Heart right ventricle (tissue), 16 donors: ENCODE results near the gene TRAPPC6A. TPM values are rescaled to one million over a fixed set of nuclear protein-coding genes. Genes with fewer than 3 reads are reported as not detected.

ENCODE experiments used
- ATAC-seq, 8 donors: fragments of 200-7000 bp; cut with Tn5 transposase; one replicate each; pipeline ENCODE4 v1.9.1; 2020; ENCODE audit warnings: mild to moderate bottlenecking in 8 of 8, moderate library complexity in 8 of 8, moderate number of reproducible peaks in 1 of 8
- DNase-seq, 2 donors: peaks; one replicate each; pipeline ENCODE4 v3.0.0-alpha.2; 2020
- H3K27ac ChIP-seq, 10 donors: fragments of 200-600 bp; sonication (generic) in 2 of 10; one replicate each; pipeline versions ENCODE4 v1.5.0 to v1.8.0; 2020 to 2022; ENCODE audit warnings: mild to moderate bottlenecking in 3 of 10
- H3K27me3 ChIP-seq, 7 donors: fragments of 200-600 bp; one replicate each; pipeline ENCODE4 v1.8.0; 2021 to 2022; ENCODE audit warnings: mild to moderate bottlenecking in 2 of 7
- H3K36me3 ChIP-seq, 9 donors: fragments of 200-600 bp; sonication (generic) in 1 of 9; one replicate each; pipeline versions ENCODE4 v1.5.0 to v1.8.0; 2020 to 2022; ENCODE audit warnings: mild to moderate bottlenecking in 2 of 9
- H3K4me1 ChIP-seq, 9 donors: fragments of 200-600 bp; sonication (generic) in 1 of 9; one replicate each; pipeline versions ENCODE4 v1.5.0 to v1.8.0; 2020 to 2022; ENCODE audit warnings: mild to moderate bottlenecking in 4 of 9
- H3K4me3 ChIP-seq, 10 donors: fragments of 200-600 bp; sonication (generic) in 2 of 10; one replicate each; pipeline versions ENCODE4 v1.5.0 to v1.8.0; 2020 to 2022; ENCODE audit warnings: mild to moderate bottlenecking in 7 of 10, moderate library complexity in 2 of 10
- H3K9me3 ChIP-seq, 11 donors: fragments of 200-600 bp in 10 of 11; sonication (generic) in 2 of 11; one replicate each; pipeline versions ENCODE4 v1.5.0 to v1.8.0; 2013 to 2022; ENCODE audit warnings: mild to moderate bottlenecking in 2 of 11, control low read depth in 1 of 11, moderate library complexity in 1 of 11
- CTCF ChIP-seq, 9 donors: fragments of 200-600 bp; sonication (generic) in 2 of 9; IDR thresholded peaks; one replicate each; pipeline versions ENCODE4 v1.5.0 to v1.8.0; 2021 to 2022; ENCODE audit warnings: antibody characterized with exemption in 9 of 9, mild to moderate bottlenecking in 5 of 9, moderate library complexity in 1 of 9
- WGBS, 2 donors: extraction: QIAGEN DNeasy Blood & Tissue Kit; methylation state at CpG; one replicate each; pipeline ENCODE4 v1.1.7; 2013; ENCODE audit warnings: inconsistent platforms in 1 of 2; 5-methylcytosine and 5-hydroxymethylcytosine counted together
- intact Hi-C, 10 donors: fragments of 100-400 bp; cut with DNase I; formaldehyde crosslinking; loops; one replicate each; pipeline versions ENCODE4 v1.11.1 to v1.14.2; 2022
- polyA plus RNA-seq, 2 donors: library from polyadenylated mRNA; stranded (reverse); fragments of 200-250 nt; gene quantifications; one replicate each; pipeline ENCODE4 v1.2.3, GENCODE V29; 2013
- total RNA-seq, 10 donors: library from RNA; stranded (reverse); fragmentation: NEBNext Ultra II Directional in 3 of 10; extraction: Animal tissue kit (Norgen Biotek cat#: 25700) in 3 of 10; gene quantifications; one replicate each; pipeline versions ENCODE4 v1.2.1 to v1.2.4, GENCODE V29; 2021 to 2023
- donor health status: Arrhythmogenic right ventricular cardiomyopathy.
- donor health status: ischemic (EF 13 %, LVEDD 7.1; RV severe dilation, severe dysfunction).
- donor health status: healthy with polysubstance abuse.
- donor health status: DM: no; HTN: yes; CAD: no.
- donor health status: DM: no; HTN: no; CAD: no.
- donor health status: ischemic (EF 25% LVEDD 6.9; RV normal size, moderate dysfunction).
- donor health status: ischemic (EF 25% LVEDD 5.7; RV mildly dilated, moderate dysfunction).
- donor health status: healthy.
- donor health status: DM: yes; HTN: yes; CAD: no.
- donor health status: Ischemic cardiomyopathy.
- donor health status: ischemic (EF 35%, LVEDD 5.7; RV mildly dilated, moderate dysfunction).
- donor health status: nonischemic (EF 11% LVEDD 7.7; RV severe dilation, severe dysfunction).
- donor health status: DM: yes; HTN: yes; CAD: no.
- donor health status: PGD.
- donor health status: ischemic (EF 29% LVEDD 5.4; RV normal size, mild dysfunction).
- donor health status: nonischemic (EF 23%, LVEDD 6.1; RV moderate dilation, normal function).

Gene TRAPPC6A
- total and polyA plus RNA-seq, 12 donors, result 14.3 to 24.9 (median 16.8) TPM

- H3K9me3 ChIP-seq, result no peaks in the 10 kb centered on the region
- ATAC-seq, result no peak
Observed at GRCh38 chr19:45115809-45116615, 62.0 kb downstream of the TRAPPC6A start.

GRCh38 chr19:45114116-45114515 is 63.9 kb downstream of the TRAPPC6A start:
- intact Hi-C loops, result no loop called here
- no peak for TF ChIP-seq CTCF (IDR thresholded peaks at IDR 0.05)
- H3K4me3 ChIP-seq, result no peak overlapping the region
- WGBS, 2 donors, result 75 to 86% methylated on average over 4 of the region's 4 CpGs
- DNase-seq, result no peak
- H3K9me3 ChIP-seq, result no peaks in the 10 kb centered on the region
- no peaks in the 10 kb centered on the region for H3K27me3 ChIP-seq
- peaks cover 0 to 3% (median 0%) of the 10 kb centered on the region in 9 donors for H3K36me3 ChIP-seq
- H3K4me1 ChIP-seq, result peaks cover 0 to 48% (median 18%) of the 10 kb centered on the region in 9 donors
- no peak overlapping the region for H3K27ac ChIP-seq
- ATAC-seq, result no peak

More at GRCh38 chr19:45115809-45116615, 62.0 kb downstream of the TRAPPC6A start:
- Histone ChIP-seq H3K4me1 (peaks cover 0 to 39% (median 15%) of the 10 kb centered on the region in 9 donors), H3K27ac (no peak overlapping the region), H3K27me3 (no peaks in the 10 kb centered on the region), H3K4me3 (no peak overlapping the region), H3K36me3 (peaks cover 0 to 3% (median 0%) of the 10 kb centered on the region in 9 donors)
- TF ChIP-seq CTCF (IDR thresholded peaks at IDR 0.05), result no peak
- DNase-seq, result no peak
- 92 to 94% methylated on average over 21 of the region's 21 CpGs for WGBS, 2 donors
- intact Hi-C loops, result no loop called here

GRCh38 chr19:45113628-45114027 is 64.4 kb downstream of the TRAPPC6A start:
- DNase-seq, result no peak
- WGBS, 2 donors, result 85 to 89% methylated on average over 9 of the region's 9 CpGs
- no peak for ATAC-seq
- no peak overlapping the region for H3K27ac ChIP-seq
- no peaks in the 10 kb centered on the region for H3K9me3 ChIP-seq
- peaks cover 0 to 3% (median 0%) of the 10 kb centered on the region in 9 donors for H3K36me3 ChIP-seq
- H3K4me1 ChIP-seq, result peaks cover 0 to 43% (median 16%) of the 10 kb centered on the region in 9 donors
- no peaks in the 10 kb centered on the region for H3K27me3 ChIP-seq
- no peak for TF ChIP-seq CTCF (IDR thresholded peaks at IDR 0.05)
- intact Hi-C loops, result no loop called here
- no peak overlapping the region for H3K4me3 ChIP-seq

Other genes starting within 250 kb of the TRAPPC6A start
- not detected for gene APOC4, start 236.0 kb downstream of the TRAPPC6A start, total RNA-seq
- gene APOC4, start 236.0 kb downstream of the TRAPPC6A start, polyA plus RNA-seq, result not detected
- gene APOC2, start 232.2 kb downstream of the TRAPPC6A start, total RNA-seq, result under 1 TPM in 2 of 10 donors, not detected in 8; 0.65 to 0.79 TPM
- under 1 TPM; 0.36 to 0.66 TPM for gene APOC2, start 232.2 kb downstream of the TRAPPC6A start, polyA plus RNA-seq
- gene CLPTM1, start 222.9 kb downstream of the TRAPPC6A start, total RNA-seq, result 100 to 1,000 TPM in 4 of 10 donors, 10 to 100 TPM in 6; 81.1 to 130 (median 95.7) TPM
- 100 to 1,000 TPM in 1 of 2 donors, 10 to 100 TPM in 1; 72.1 to 123 TPM for gene CLPTM1, start 222.9 kb downstream of the TRAPPC6A start, polyA plus RNA-seq
- gene RELB, start 176.8 kb downstream of the TRAPPC6A start, total RNA-seq, result 10 to 100 TPM in 1 of 10 donors, 1 to 10 TPM in 9; 1.3 to 19.3 (median 5.5) TPM
- 10 to 100 TPM in 1 of 2 donors, 1 to 10 TPM in 1; 1.4 to 13.0 TPM for gene RELB, start 176.8 kb downstream of the TRAPPC6A start, polyA plus RNA-seq
- 10 to 100 TPM; 24.0 to 50.4 (median 30.0) TPM for gene CLASRP, start 139.2 kb downstream of the TRAPPC6A start, total RNA-seq
- gene CLASRP, start 139.2 kb downstream of the TRAPPC6A start, polyA plus RNA-seq, result 100 to 1,000 TPM in 1 of 2 donors, 10 to 100 TPM in 1; 26.9 to 142 TPM
- gene ZNF296, start 101.8 kb downstream of the TRAPPC6A start, total RNA-seq, result under 1 TPM in 5 of 10 donors, not detected in 5; 0.15 to 0.29 (median 0.21) TPM
- gene ZNF296, start 101.8 kb downstream of the TRAPPC6A start, polyA plus RNA-seq, result under 1 TPM; 0.22 to 0.95 TPM
- 10 to 100 TPM; 10.7 to 23.5 (median 13.0) TPM for gene GEMIN7, start 99.0 kb downstream of the TRAPPC6A start, total RNA-seq
- gene GEMIN7, start 99.0 kb downstream of the TRAPPC6A start, polyA plus RNA-seq, result 10 to 100 TPM; 25.9 to 38.2 TPM
- 10 to 100 TPM; 12.5 to 19.2 (median 15.8) TPM for gene PPP1R37, start 85.1 kb downstream of the TRAPPC6A start, total RNA-seq
- gene PPP1R37, start 85.1 kb downstream of the TRAPPC6A start, polyA plus RNA-seq, result 10 to 100 TPM; 20.9 to 38.3 TPM
- gene NKPD1, start 17.3 kb downstream of the TRAPPC6A start, total RNA-seq, result under 1 TPM in 3 of 10 donors, not detected in 7; 0.06 to 0.09 (median 0.07) TPM
- under 1 TPM; 0.06 to 0.07 TPM for gene NKPD1, start 17.3 kb downstream of the TRAPPC6A start, polyA plus RNA-seq
- gene BLOC1S3, start 547 bp upstream of the TRAPPC6A start, total RNA-seq, result 1 to 10 TPM; 2.8 to 8.6 (median 4.8) TPM
- 1 to 10 TPM; 2.2 to 6.1 TPM for gene BLOC1S3, start 547 bp upstream of the TRAPPC6A start, polyA plus RNA-seq
- gene EXOC3L2, start 67.2 kb upstream of the TRAPPC6A start, total RNA-seq, result 1 to 10 TPM in 5 of 10 donors, under 1 TPM in 5; 0.27 to 2.0 (median 1.1) TPM
- gene EXOC3L2, start 67.2 kb upstream of the TRAPPC6A start, polyA plus RNA-seq, result 1 to 10 TPM; 1.2 to 1.8 TPM
- 10 to 100 TPM; 24.8 to 45.3 (median 33.7) TPM for gene MARK4, start 73.0 kb upstream of the TRAPPC6A start, total RNA-seq
- gene MARK4, start 73.0 kb upstream of the TRAPPC6A start, polyA plus RNA-seq, result 10 to 100 TPM; 13.8 to 21.4 TPM
- 1,000 to 10,000 TPM; 3,088 to 7,765 (median 4,540) TPM for gene CKM, start 144.6 kb upstream of the TRAPPC6A start, total RNA-seq
- gene CKM, start 144.6 kb upstream of the TRAPPC6A start, polyA plus RNA-seq, result 1,000 to 10,000 TPM; 2,078 to 4,353 TPM
- gene KLC3, start 162.5 kb upstream of the TRAPPC6A start, total RNA-seq, result under 1 TPM in 2 of 10 donors, not detected in 8; 0.14 TPM
- under 1 TPM in 1 of 2 donors, not detected in 1; 0.16 TPM for gene KLC3, start 162.5 kb upstream of the TRAPPC6A start, polyA plus RNA-seq
- gene ERCC2, start 192.3 kb upstream of the TRAPPC6A start, total RNA-seq, result 10 to 100 TPM; 11.4 to 15.2 (median 14.1) TPM
- 10 to 100 TPM in 1 of 2 donors, 1 to 10 TPM in 1; 6.5 to 11.8 TPM for gene ERCC2, start 192.3 kb upstream of the TRAPPC6A start, polyA plus RNA-seq
- 100 to 1,000 TPM; 134 to 204 (median 166) TPM for gene PPP1R13L, start 226.8 kb upstream of the TRAPPC6A start, total RNA-seq
- 100 to 1,000 TPM in 1 of 2 donors, 10 to 100 TPM in 1; 85.2 to 265 TPM for gene PPP1R13L, start 226.8 kb upstream of the TRAPPC6A start, polyA plus RNA-seq
- 1 to 10 TPM; 4.1 to 9.8 (median 5.6) TPM for gene POLR1G, start 228.4 kb upstream of the TRAPPC6A start, total RNA-seq
- gene POLR1G, start 228.4 kb upstream of the TRAPPC6A start, polyA plus RNA-seq, result 1 to 10 TPM; 5.1 to 8.2 TPM
- 100 to 1,000 TPM; 113 to 194 (median 136) TPM for gene ERCC1, start 245.7 kb upstream of the TRAPPC6A start, total RNA-seq
- gene ERCC1, start 245.7 kb upstream of the TRAPPC6A start, polyA plus RNA-seq, result 100 to 1,000 TPM; 147 to 183 TPM